A549 (cell line): ENCODE data around the gene PLA2G4F. TPM values are rescaled to one million over a fixed set of nuclear protein-coding genes. Genes with fewer than 3 reads are reported as not detected.

Experiments
- ATAC-seq, 2 experiments: fragments of 200-7000 bp in 1 of 2; fragments of >200 bp in 1 of 2; cut with Nextera tagmentation in 1 of 2; cut with Tn5 transposase in 1 of 2; 3 replicates each; pipeline versions ENCODE4 v1.8.0 to v1.9.1; 2018 to 2020; ENCODE audit warnings: mild to moderate bottlenecking in 1 of 2, moderate library complexity in 1 of 2
- CTCF ChIA-PET: fragments of 300-600 bp; sonication (Branson Sonifier 250); formaldehyde crosslinking; extraction: SDS; loops from one replicate; lab custom pipeline; 2021; ENCODE audit warnings: antibody characterized with exemption, inconsistent platforms; lab: Yijun Ruan, JAX
- POLR2A ChIA-PET: fragments of 350-600 bp; formaldehyde crosslinking; extraction: SDS; loops from one replicate; lab custom pipeline; 2021; ENCODE audit warnings: antibody characterized with exemption, inconsistent platforms; lab: Yijun Ruan, JAX
- DNase-seq, 2 experiments: peaks; one replicate each; pipeline versions ENCODE4 v3.0.0 to v3.0.0-alpha.2; 2011 to 2016; ENCODE audit warnings: low read depth in 1 of 2, low spot score in 1 of 2
- FAIRE-seq: peaks from 2 replicates; lab custom pipeline; 2011; peaks lifted over from hg19 to GRCh38; lab: Jason Lieb, UNC
- H3K27ac ChIP-seq, 2 experiments: fragments of >200 bp; sonication (Bioruptor Twin); formaldehyde crosslinking; 3 replicates each; pipeline ENCODE4 v1.5.1; 2016 to 2017
- H3K4me1 ChIP-seq: fragments of >200 bp; sonication (Bioruptor Twin); formaldehyde crosslinking; 3 replicates; pipeline ENCODE4 v1.6.1; 2016
- H3K4me2 ChIP-seq: fragments of >200 bp; sonication (Bioruptor Twin); formaldehyde crosslinking; 3 replicates; pipeline ENCODE4 v1.6.1; 2016
- H3K4me3 ChIP-seq: fragments of >200 bp; sonication (Bioruptor Twin); formaldehyde crosslinking; 3 replicates; pipeline ENCODE4 v1.5.1; 2016
- H3K9me3 ChIP-seq: fragments of >200 bp; sonication (Bioruptor Twin); formaldehyde crosslinking; 3 replicates; pipeline ENCODE4 v1.6.1; 2016
- CHD4 ChIP-seq: fragments of 200-600 bp; sonication (generic); IDR thresholded peaks from 2 replicates; pipeline ENCODE4 v1.6.1; 2016; ENCODE audit warnings: antibody characterized with exemption, mild to moderate bottlenecking, borderline replicate concordance
- EHMT2 ChIP-seq: fragments of 200-600 bp; sonication (generic); IDR thresholded peaks from 2 replicates; pipeline ENCODE4 v1.6.1; 2016; ENCODE audit warnings: antibody characterized with exemption, low read depth, mild to moderate bottlenecking, moderate library complexity
- FOSL2 ChIP-seq, 2 experiments: fragments of 450-650 bp in 1 of 2; fragments of >200 bp in 1 of 2; sonication (Bioruptor Twin) in 1 of 2; formaldehyde crosslinking; IDR thresholded peaks; 2 replicates each; pipeline versions ENCODE4 v1.5.0 to v1.6.1; 2016 to 2020; ENCODE audit warnings: mild to moderate bottlenecking in 1 of 2, moderate library complexity in 1 of 2
- HEYL ChIP-seq: fragments of 250-450 bp; sonication (Bioruptor Pico); IDR thresholded peaks from 2 replicates; pipeline ENCODE4 v1.8.0; 2021; ENCODE audit warnings: mild to moderate bottlenecking, moderate library complexity
- HOXA7 ChIP-seq: fragments of 250-450 bp; sonication (Bioruptor Pico); IDR thresholded peaks from 2 replicates; pipeline ENCODE4 v1.5.0; 2020; ENCODE audit warnings: mild to moderate bottlenecking, moderate library complexity
- JUN ChIP-seq, 2 experiments: fragments of >200 bp; sonication (Bioruptor Twin); formaldehyde crosslinking; IDR thresholded peaks; 2 replicates in 1 of 2; 3 replicates in 1 of 2; pipeline ENCODE4 v1.6.1; 2016 to 2017
- JUNB ChIP-seq: fragments of >200 bp; sonication (Bioruptor Twin); formaldehyde crosslinking; IDR thresholded peaks from 2 replicates; pipeline ENCODE4 v1.6.1; 2016
- KDM1A ChIP-seq: fragments of 200-600 bp; sonication (generic); IDR thresholded peaks from 2 replicates; pipeline ENCODE4 v1.6.1; 2016; ENCODE audit warnings: low read depth, mild to moderate bottlenecking
- KDM5A ChIP-seq: fragments of 200-600 bp; sonication (generic); IDR thresholded peaks from 2 replicates; pipeline ENCODE4 v1.6.1; 2016; ENCODE audit warnings: antibody characterized with exemption, mild to moderate bottlenecking
- MAZ ChIP-seq: fragments of 150-350 bp; IDR thresholded peaks from 2 replicates; pipeline ENCODE4 v1.6.1; 2014; ENCODE audit warnings: antibody characterized with exemption, low read depth, low read length, borderline replicate concordance
- NR3C1 ChIP-seq: fragments of >200 bp; sonication (Bioruptor Twin); formaldehyde crosslinking; IDR thresholded peaks from 3 replicates; pipeline ENCODE4 v1.6.1; 2017
- POLR2A ChIP-seq: IDR thresholded peaks from 2 replicates; pipeline ENCODE4 v1.6.1; 2012; ENCODE audit warnings: mild to moderate bottlenecking, low read length
- RARB ChIP-seq: fragments of 250-450 bp; sonication (Bioruptor Pico); IDR thresholded peaks from 2 replicates; pipeline ENCODE4 v1.8.0; 2021; ENCODE audit warnings: mild to moderate bottlenecking, moderate library complexity
- RCOR1 ChIP-seq: fragments of 150-350 bp; IDR thresholded peaks from 2 replicates; pipeline ENCODE4 v1.6.1; 2014; ENCODE audit warnings: antibody characterized with exemption, low read length, low read depth
- RNF2 ChIP-seq: fragments of 200-600 bp; sonication (generic); IDR thresholded peaks from 2 replicates; pipeline ENCODE4 v1.6.1; 2016; ENCODE audit warnings: low read depth, mild to moderate bottlenecking, antibody characterized with exemption, moderate library complexity, borderline replicate concordance
- TP53 ChIP-seq: fragments of 250-450 bp; sonication (Bioruptor Pico); IDR thresholded peaks from 2 replicates; pipeline ENCODE4 v1.5.0; 2021; ENCODE audit warnings: mild to moderate bottlenecking, moderate library complexity
- ZC3H11A ChIP-seq: fragments of 450-650 bp; IDR thresholded peaks from 2 replicates; pipeline ENCODE4 v1.6.1; 2014; ENCODE audit warnings: antibody characterized with exemption, mild to moderate bottlenecking
- ZFP36 ChIP-seq: fragments of 450-650 bp; IDR thresholded peaks from 2 replicates; pipeline ENCODE4 v1.6.1; 2014; ENCODE audit warnings: borderline replicate concordance; ENCODE audit not compliant: partially characterized antibody
- WGBS: methylation state at CpG from one replicate; pipeline ENCODE4 v1.1.6; 2017; ENCODE audit errors: missing lambda C conversion rate; 5-methylcytosine and 5-hydroxymethylcytosine counted together
- polyA plus RNA-seq, 4 experiments: library from polyadenylated mRNA; depleted of rRNA in 3 of 4; stranded (reverse); fragments of >200 nt; fragmentation: RNase III in 1 of 4; extraction: RNeasy Plus Mini Kit Qiagen cat#74134 plus additional on column Dnase treatment in 1 of 4; gene quantifications; 2 replicates in 3 of 4; 3 replicates in 1 of 4; pipeline ENCODE4 v1.2.3, GENCODE V29; 2011 to 2017
- TF ChIP-seq, protein P1 (sequence below): fragments of >200 bp; sonication (Bioruptor Twin); formaldehyde crosslinking; IDR thresholded peaks from 3 replicates; pipeline ENCODE4 v1.6.1; 2016
- TF ChIP-seq, protein P2 (sequence below): fragments of 250-450 bp; sonication (Bioruptor Pico); IDR thresholded peaks from 2 replicates; pipeline ENCODE4 v1.5.0; 2021; ENCODE audit warnings: mild to moderate bottlenecking, moderate library complexity, borderline replicate concordance
- TF ChIP-seq, protein P3 (sequence below): fragments of 150-350 bp; IDR thresholded peaks from 2 replicates; pipeline ENCODE4 v1.6.1; 2014; ENCODE audit warnings: low read depth, mild to moderate bottlenecking, low read length

PLA2G4F gene
- polyA plus RNA-seq, 2 of the 4 experiments (the other 2 are of a cell fraction), result not detected

DNA sequence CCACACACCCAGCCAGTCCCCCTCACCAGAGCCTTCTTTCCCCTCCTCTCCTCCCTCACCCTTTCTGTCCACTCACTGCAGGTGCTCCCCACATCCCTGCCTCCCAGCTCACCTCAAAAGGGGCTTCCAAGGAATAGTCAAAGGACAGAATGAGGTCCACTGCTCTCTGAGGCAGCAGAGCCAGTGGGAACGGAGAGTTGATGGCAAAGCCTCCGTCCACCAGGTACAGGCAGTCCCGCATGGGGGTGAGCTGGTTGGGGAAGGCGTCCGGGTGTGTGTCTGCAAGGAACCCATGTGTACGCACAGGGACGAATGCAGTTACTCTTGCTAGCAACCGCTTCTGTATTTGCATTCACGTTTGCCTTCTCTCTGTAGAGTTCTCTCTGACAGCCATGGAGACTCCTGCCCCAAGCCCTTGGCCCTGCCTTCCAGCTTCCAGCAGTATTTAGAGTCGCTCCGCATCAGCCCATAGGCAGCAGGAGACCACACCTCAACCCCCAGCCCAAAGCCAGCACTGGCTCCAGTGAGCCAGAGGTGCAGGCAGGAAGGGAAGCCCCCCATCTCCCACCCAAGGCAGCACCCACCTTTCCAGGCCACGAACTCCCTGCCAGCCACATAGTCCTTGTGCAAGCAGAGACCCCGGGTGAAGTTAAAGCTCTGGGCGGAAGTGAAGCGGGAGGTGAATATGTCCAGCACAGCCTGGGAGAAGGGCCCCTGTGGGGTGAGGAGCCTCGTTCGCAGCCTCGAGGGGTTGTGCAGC is 12.4 kb downstream of the PLA2G4F start:
- Histone ChIP-seq H3K27ac (no peak overlapping the region), H3K4me2 (no peak overlapping the region), H3K9me3 (no peaks in the 10 kb centered on the region), H3K4me3 (no peak overlapping the region), H3K4me1 (peaks cover 5% of the 10 kb centered on the region; the same call in 2 of the 3 replicates)
- 75% methylated on average over 12 of the region's 18 CpGs for WGBS
- CTCF ChIA-PET, result interaction anchor here (0.6 to 1.2 kb wide), 3 partner anchors 13 to 1615 kb away, joined by 3 read pairs; no protein-coding TSS in a partner anchor
- TF ChIP-seq, protein P1, sequence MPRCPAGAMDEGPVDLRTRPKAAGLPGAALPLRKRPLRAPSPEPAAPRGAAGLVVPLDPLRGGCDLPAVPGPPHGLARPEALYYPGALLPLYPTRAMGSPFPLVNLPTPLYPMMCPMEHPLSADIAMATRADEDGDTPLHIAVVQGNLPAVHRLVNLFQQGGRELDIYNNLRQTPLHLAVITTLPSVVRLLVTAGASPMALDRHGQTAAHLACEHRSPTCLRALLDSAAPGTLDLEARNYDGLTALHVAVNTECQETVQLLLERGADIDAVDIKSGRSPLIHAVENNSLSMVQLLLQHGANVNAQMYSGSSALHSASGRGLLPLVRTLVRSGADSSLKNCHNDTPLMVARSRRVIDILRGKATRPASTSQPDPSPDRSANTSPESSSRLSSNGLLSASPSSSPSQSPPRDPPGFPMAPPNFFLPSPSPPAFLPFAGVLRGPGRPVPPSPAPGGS, result no peak
- TF ChIP-seq RCOR1 (no peak), TP53 (CRISPR knock-in tag) (no peak), FOSL2 (IDR thresholded peaks at IDR 0.05) (no peak), FOSL2 (CRISPR knock-in tag; IDR thresholded peaks at IDR 0.05) (no peak), MAZ (no peak)
- TF ChIP-seq, protein P2, sequence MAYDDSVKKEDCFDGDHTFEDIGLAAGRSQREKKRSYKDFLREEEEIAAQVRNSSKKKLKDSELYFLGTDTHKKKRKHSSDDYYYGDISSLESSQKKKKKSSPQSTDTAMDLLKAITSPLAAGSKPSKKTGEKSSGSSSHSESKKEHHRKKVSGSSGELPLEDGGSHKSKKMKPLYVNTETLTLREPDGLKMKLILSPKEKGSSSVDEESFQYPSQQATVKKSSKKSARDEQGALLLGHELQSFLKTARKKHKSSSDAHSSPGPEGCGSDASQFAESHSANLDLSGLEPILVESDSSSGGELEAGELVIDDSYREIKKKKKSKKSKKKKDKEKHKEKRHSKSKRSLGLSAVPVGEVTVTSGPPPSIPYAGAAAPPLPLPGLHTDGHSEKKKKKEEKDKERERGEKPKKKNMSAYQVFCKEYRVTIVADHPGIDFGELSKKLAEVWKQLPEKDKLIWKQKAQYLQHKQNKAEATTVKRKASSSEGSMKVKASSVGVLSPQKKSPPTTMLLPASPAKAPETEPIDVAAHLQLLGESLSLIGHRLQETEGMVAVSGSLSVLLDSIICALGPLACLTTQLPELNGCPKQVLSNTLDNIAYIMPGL (CRISPR knock-in tag), result no peak
- POLR2A ChIA-PET, result no interaction called here
- FAIRE-seq, result no peak
- ATAC-seq, result no peak
- no peak for DNase-seq

DNA sequence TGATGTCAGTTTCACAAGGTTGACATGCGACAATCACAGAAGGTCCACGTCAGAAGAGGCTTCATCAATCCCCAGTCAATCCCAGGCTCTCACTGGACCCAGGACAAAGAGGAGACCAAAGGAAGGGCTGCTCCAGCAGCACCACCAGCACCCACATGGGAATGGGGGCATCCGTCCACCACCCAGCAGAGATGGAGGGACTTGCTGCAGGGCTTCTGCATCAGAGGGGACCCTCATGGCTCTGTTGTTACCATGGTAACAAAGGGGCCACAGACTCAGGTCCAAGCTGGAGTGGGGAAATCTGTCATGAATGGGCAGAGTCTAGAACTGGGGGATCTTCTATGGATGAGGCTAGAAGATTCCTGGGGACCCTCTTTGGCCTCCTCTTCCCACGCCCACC is 13.1 kb downstream of the PLA2G4F start:
- peaks cover 10% of the 10 kb centered on the region; the same call in 2 of the 3 replicates for H3K4me1 ChIP-seq
- 53% methylated on average over 3 of the region's 4 CpGs for WGBS
- ATAC-seq (no peak), DNase-seq (no peak), FAIRE-seq (no peak)
- ChIA-PET POLR2A (no interaction called here), CTCF (interaction anchor here (0.6 to 2.0 kb wide), 4 partner anchors 11 to 1615 kb away, joined by 3 to 8 read pairs (median 5); no protein-coding TSS in a partner anchor)
- TF ChIP-seq EHMT2 (no peak), RARB (no peak), ZC3H11A (no peak), KDM5A (no peak), CHD4 (no peak), JUN (IDR thresholded peaks at IDR 0.05) (no peak), HOXA7 (CRISPR knock-in tag) (no peak), POLR2A (no peak), KDM1A (no peak), ZFP36 (no peak), RNF2 (no peak), NR3C1 (no peak), HEYL (CRISPR knock-in tag) (no peak), JUNB (no peak)
- TF ChIP-seq, protein P1, result no peak
- TF ChIP-seq, protein P2 (CRISPR knock-in tag), result no peak
- TF ChIP-seq, protein P3, sequence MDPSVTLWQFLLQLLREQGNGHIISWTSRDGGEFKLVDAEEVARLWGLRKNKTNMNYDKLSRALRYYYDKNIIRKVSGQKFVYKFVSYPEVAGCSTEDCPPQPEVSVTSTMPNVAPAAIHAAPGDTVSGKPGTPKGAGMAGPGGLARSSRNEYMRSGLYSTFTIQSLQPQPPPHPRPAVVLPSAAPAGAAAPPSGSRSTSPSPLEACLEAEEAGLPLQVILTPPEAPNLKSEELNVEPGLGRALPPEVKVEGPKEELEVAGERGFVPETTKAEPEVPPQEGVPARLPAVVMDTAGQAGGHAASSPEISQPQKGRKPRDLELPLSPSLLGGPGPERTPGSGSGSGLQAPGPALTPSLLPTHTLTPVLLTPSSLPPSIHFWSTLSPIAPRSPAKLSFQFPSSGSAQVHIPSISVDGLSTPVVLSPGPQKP, result no peak
- no peak overlapping the region for H3K27ac ChIP-seq
- no peak overlapping the region for H3K4me3 ChIP-seq
- no peaks in the 10 kb centered on the region for H3K9me3 ChIP-seq
- no peak overlapping the region for H3K4me2 ChIP-seq
